Neutrophil (primary cell): ENCODE measurements around the gene SHC1.

ENCODE experiments used
- H3K27ac ChIP-seq: fragments of 200-600 bp; sonication (generic); 2 replicates; pipeline ENCODE4 v1.5.1; 2016; ENCODE audit warnings: mild to moderate bottlenecking, moderate library complexity
- H3K27me3 ChIP-seq: fragments of 200-600 bp; sonication (generic); 2 replicates; pipeline ENCODE4 v1.6.0; 2016; ENCODE audit warnings: mild to moderate bottlenecking
- H3K36me3 ChIP-seq: fragments of 200-600 bp; sonication (generic); 2 replicates; pipeline ENCODE4 v1.5.1; 2017
- H3K4me1 ChIP-seq, 2 experiments: fragments of 200-600 bp in 1 of 2; sonication (generic) in 1 of 2; 1 replicate in 1 of 2; 2 replicates in 1 of 2; pipeline versions ENCODE4 v1.5.1 to v1.6.1; 2013 to 2016; ENCODE audit warnings: low read depth in 1 of 2, low read length in 1 of 2, mild to moderate bottlenecking in 1 of 2, moderate library complexity in 1 of 2; ENCODE audit not compliant: control insufficient read depth in 1 of 2, insufficient read depth in 1 of 2
- H3K4me3 ChIP-seq, 2 experiments: fragments of 200-600 bp in 1 of 2; sonication (generic) in 1 of 2; 1 replicate in 1 of 2; 2 replicates in 1 of 2; pipeline ENCODE4 v1.5.1; 2013 to 2016; ENCODE audit warnings: low read depth in 1 of 2, low read length in 1 of 2, mild to moderate bottlenecking in 1 of 2, moderate library complexity in 1 of 2
- H3K9me3 ChIP-seq: fragments of 200-600 bp; sonication (generic); 2 replicates; pipeline ENCODE4 v1.5.1; 2016
- CTCF ChIP-seq: fragments of 200-600 bp; sonication (generic); IDR thresholded peaks from 2 replicates; pipeline ENCODE4 v1.5.1; 2016; ENCODE audit warnings: antibody characterized with exemption

The SHC1 gene

DNA sequence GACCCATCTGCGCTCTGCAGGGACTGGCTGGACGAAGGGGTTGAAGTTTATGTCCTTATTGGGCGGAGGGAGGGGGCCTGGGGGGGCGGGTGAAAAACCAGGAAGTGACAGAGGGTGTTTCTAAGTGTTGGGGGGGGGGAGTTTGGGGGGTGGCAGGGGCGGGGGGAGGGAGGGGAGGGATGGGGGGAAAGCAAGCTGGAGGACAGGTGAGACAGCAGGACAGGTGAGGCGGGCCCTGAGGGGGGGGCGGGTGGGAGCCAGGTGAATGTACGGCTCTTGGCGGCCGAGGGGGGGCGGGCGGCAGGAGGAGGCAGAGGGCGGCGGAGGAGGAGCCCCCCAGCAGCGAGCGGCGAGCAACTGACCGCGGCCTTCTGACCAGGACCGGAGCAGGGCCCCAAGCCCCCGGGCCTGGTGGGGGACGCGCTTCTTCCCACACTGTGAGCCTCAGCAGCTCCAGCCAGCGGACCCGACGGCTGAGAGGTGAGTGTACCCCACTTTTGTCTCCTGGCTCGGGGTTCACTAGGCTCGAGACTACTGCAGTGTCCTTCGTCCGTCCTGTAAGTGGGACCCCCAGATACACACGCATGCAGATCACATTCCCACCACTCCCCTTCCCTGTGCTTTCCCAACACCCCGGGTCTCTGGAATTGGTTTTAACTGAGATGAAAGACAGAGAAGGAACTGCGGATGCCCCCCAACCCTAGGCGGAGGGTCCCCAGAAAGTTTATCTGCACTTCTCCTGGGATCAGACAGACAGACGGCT, 32.1 kb upstream of the SHC1 start, which contains the start of gene ZBTB7B:
TSS of gene ZBTB7B (plus strand) at position 339 of the 763 bp plus-strand sequence. CDS start 11,859 bp downstream, outside the sequence.
- H3K27me3 ChIP-seq = no peaks in the 10 kb centered on the region
- peak within 1 kb of the TSS; percentile 97 for H3K27ac ChIP-seq
- peak within 1 kb of the TSS; percentile 85 to 100 for H3K4me3 ChIP-seq
- H3K4me1 ChIP-seq = peaks cover 69 to 77% of the 10 kb centered on the region in 2 experiments
- no peak for TF ChIP-seq CTCF
- no peaks in the 10 kb centered on the region for H3K36me3 ChIP-seq
- no peaks in the 10 kb centered on the region for H3K9me3 ChIP-seq

DNA sequence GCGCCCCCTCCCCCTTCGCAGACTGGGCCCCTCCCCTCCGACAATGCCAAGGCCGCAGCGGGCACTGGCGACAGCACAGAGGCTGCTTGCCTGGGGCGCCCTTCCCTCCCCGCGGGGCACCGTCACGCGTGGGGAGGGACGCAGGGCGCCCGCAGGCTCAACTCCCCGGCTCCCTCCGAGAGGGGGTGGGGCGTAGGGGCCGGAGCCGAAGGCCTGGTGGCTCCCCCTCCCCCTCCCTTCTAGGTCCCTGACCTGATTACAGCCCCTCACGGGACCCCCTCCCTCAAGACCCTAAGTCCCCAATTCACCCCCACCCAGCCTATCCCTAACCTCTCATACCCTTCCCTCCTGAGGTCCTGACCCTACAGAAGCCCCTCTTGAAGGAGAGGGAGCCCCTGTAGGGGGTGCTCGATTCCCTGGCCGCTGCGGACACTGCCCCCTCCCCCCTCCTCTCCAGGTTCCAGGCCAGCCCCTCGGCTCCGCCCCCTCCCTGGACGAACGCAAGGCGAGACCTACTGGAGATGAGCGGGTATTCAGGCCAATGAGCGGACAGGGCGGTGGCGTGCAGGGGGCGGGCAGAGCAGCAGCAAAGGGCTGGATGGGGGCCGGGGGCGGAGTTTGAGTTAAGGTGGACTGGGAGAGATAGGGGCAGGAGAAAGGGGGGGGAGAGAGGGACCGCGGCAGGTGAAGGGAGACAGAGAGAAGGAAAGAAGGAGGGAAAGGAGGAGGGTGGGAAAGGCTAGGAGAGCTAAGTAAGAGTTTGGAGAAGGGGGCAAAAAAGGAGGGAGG, 31.3 kb upstream of the SHC1 start:
- Histone ChIP-seq H3K36me3 (no peaks in the 10 kb centered on the region), H3K27ac (peak overlapping the region; percentile 97), H3K4me3 (peak overlapping the region; percentile 85 to 100), H3K27me3 (no peaks in the 10 kb centered on the region), H3K9me3 (no peaks in the 10 kb centered on the region), H3K4me1 (peaks cover 69 to 77% of the 10 kb centered on the region in 2 experiments)
- TF ChIP-seq CTCF = peak; percentile 62

- Histone ChIP-seq H3K27me3 (no peaks in the 10 kb centered on the region), H3K4me1 (peaks cover 64 to 73% of the 10 kb centered on the region in 2 experiments)
- TF ChIP-seq CTCF = no peak
These were observed 30.8 kb upstream of the SHC1 start for GRCh38 chr1:155001425-155001674.

GRCh38 chr1:155000726-155001424, 30.3 kb upstream of the SHC1 start:
- Histone ChIP-seq H3K27ac (peak overlapping the region; percentile 97), H3K4me3 (peak overlapping the region; percentile 85 to 100), H3K36me3 (no peaks in the 10 kb centered on the region), H3K9me3 (no peaks in the 10 kb centered on the region), H3K27me3 (no peaks in the 10 kb centered on the region), H3K4me1 (peaks cover 59 to 68% of the 10 kb centered on the region in 2 experiments)
- TF ChIP-seq CTCF = peak; percentile 38

More at GRCh38 chr1:155001425-155001674, 30.8 kb upstream of the SHC1 start:
- Histone ChIP-seq H3K27ac (peak overlapping the region; percentile 97), H3K36me3 (no peaks in the 10 kb centered on the region), H3K9me3 (no peaks in the 10 kb centered on the region), H3K4me3 (peak overlapping the region; percentile 85 to 100)

- H3K4me1 ChIP-seq = peaks cover 54 to 63% of the 10 kb centered on the region in 2 experiments
- peak overlapping the region; percentile 97 for H3K27ac ChIP-seq
- H3K27me3 ChIP-seq = no peaks in the 10 kb centered on the region
- H3K36me3 ChIP-seq = no peaks in the 10 kb centered on the region
- H3K4me3 ChIP-seq = peak overlapping the region; percentile 85 to 100
- no peaks in the 10 kb centered on the region for H3K9me3 ChIP-seq
- TF ChIP-seq CTCF = no peak
These were observed 29.8 kb upstream of the SHC1 start for GRCh38 chr1:155000411-155000725.
